Measurements from ENCODE around the gene ADIPOR1. TPM values are rescaled to one million over a fixed set of nuclear protein-coding genes. Genes with fewer than 3 reads are reported as not detected.

The ADIPOR1 gene
- total RNA-seq, 1 donor from 2014 or later: 73.9 TPM

- no peaks in the 10 kb centered on the region for H3K27me3 Mint-ChIP-seq (ENCODE audit: low read depth)
- H3K4me1 Mint-ChIP-seq (ENCODE audit: low read depth): peaks cover 34% of the 10 kb centered on the region
- H3K27ac Mint-ChIP-seq (ENCODE audit: unreplicated experiment): no peak overlapping the region
- TF ChIP-seq CTCF (IDR thresholded peaks at IDR 0.05): no peak
- no peak overlapping the region for H3K4me3 Mint-ChIP-seq (ENCODE audit: unreplicated experiment)
- no peaks in the 10 kb centered on the region for H3K9me3 Mint-ChIP-seq (ENCODE audit: low read depth)
- no peak for DNase-seq (ENCODE audit: low spot score)
- H3K36me3 Mint-ChIP-seq (ENCODE audit: low read depth): peaks cover 8% of the 10 kb centered on the region
Measured at GRCh38 chr1:202961220-202961880, 3.2 kb upstream of the ADIPOR1 start.

- peak overlapping the region; percentile 79 for H3K27ac Mint-ChIP-seq (ENCODE audit: unreplicated experiment)
- H3K4me3 Mint-ChIP-seq (ENCODE audit: unreplicated experiment): peak overlapping the region; percentile 74
- no peak for DNase-seq (ENCODE audit: low spot score)
- peaks cover 27% of the 10 kb centered on the region for H3K4me1 Mint-ChIP-seq (ENCODE audit: low read depth)
- no peak for TF ChIP-seq CTCF (IDR thresholded peaks at IDR 0.05)
- no peaks in the 10 kb centered on the region for H3K27me3 Mint-ChIP-seq (ENCODE audit: low read depth)
- no peaks in the 10 kb centered on the region for H3K9me3 Mint-ChIP-seq (ENCODE audit: low read depth)
- peaks cover 8% of the 10 kb centered on the region for H3K36me3 Mint-ChIP-seq (ENCODE audit: low read depth)
Measured at GRCh38 chr1:202959276-202959620, 1.1 kb upstream of the ADIPOR1 start.

GRCh38 chr1:202958544-202959275 lies 598 bp upstream of the ADIPOR1 start:
- H3K9me3 Mint-ChIP-seq (ENCODE audit: low read depth): no peaks in the 10 kb centered on the region
- H3K36me3 Mint-ChIP-seq (ENCODE audit: low read depth): peaks cover 7% of the 10 kb centered on the region
- DNase-seq (ENCODE audit: low spot score): no peak
- no peaks in the 10 kb centered on the region for H3K27me3 Mint-ChIP-seq (ENCODE audit: low read depth)
- peak overlapping the region; percentile 79 for H3K27ac Mint-ChIP-seq (ENCODE audit: unreplicated experiment)
- no peak for TF ChIP-seq CTCF (IDR thresholded peaks at IDR 0.05)
- peaks cover 31% of the 10 kb centered on the region for H3K4me1 Mint-ChIP-seq (ENCODE audit: low read depth)
- H3K4me3 Mint-ChIP-seq (ENCODE audit: unreplicated experiment): peak overlapping the region; percentile 74

GRCh38 chr1:202956969-202957368 lies 1.1 kb downstream of the ADIPOR1 start:
- DNase-seq (ENCODE audit: low spot score): no peak
- Mint-ChIP-seq H3K4me1 (ENCODE audit: low read depth) (peaks cover 31% of the 10 kb centered on the region), H3K36me3 (ENCODE audit: low read depth) (peaks cover 1% of the 10 kb centered on the region), H3K27me3 (ENCODE audit: low read depth) (no peaks in the 10 kb centered on the region), H3K27ac (ENCODE audit: unreplicated experiment) (no peak overlapping the region), H3K9me3 (ENCODE audit: low read depth) (no peaks in the 10 kb centered on the region), H3K4me3 (ENCODE audit: unreplicated experiment) (peak overlapping the region; percentile 78)
- no peak for TF ChIP-seq CTCF (IDR thresholded peaks at IDR 0.05)

GRCh38 chr1:202954057-202954745 lies 3.9 kb downstream of the ADIPOR1 start:
- peaks cover 7% of the 10 kb centered on the region for H3K36me3 Mint-ChIP-seq (ENCODE audit: low read depth)
- H3K4me1 Mint-ChIP-seq (ENCODE audit: low read depth): peaks cover 28% of the 10 kb centered on the region
- H3K27ac Mint-ChIP-seq (ENCODE audit: unreplicated experiment): peak overlapping the region; percentile 13
- DNase-seq (ENCODE audit: low spot score): no peak
- H3K27me3 Mint-ChIP-seq (ENCODE audit: low read depth): no peaks in the 10 kb centered on the region
- no peak overlapping the region for H3K4me3 Mint-ChIP-seq (ENCODE audit: unreplicated experiment)
- H3K9me3 Mint-ChIP-seq (ENCODE audit: low read depth): no peaks in the 10 kb centered on the region
- no peak for TF ChIP-seq CTCF (IDR thresholded peaks at IDR 0.05)
